NCI-H128 (cell line): Measurements from ENCODE around the gene TASL.
"Not testable (repeated sequence)": the region's sequence is repeated elsewhere in the genome, so short reads cannot be mapped to it uniquely, and the experiment has no call there.

Experiments
- DNase-seq: peaks from one replicate; lab custom pipeline; 2025; ENCODE audit not compliant: unreplicated experiment; lab: John Stamatoyannopoulos, UW

TASL gene

GRCh38 chrX:30580641-30581040 is 3.1 kb upstream of the TASL start:
- DNase-seq: no peak

- DNase-seq: no peak
These were observed 685 bp downstream of the TASL start for GRCh38 chrX:30576881-30577280.

- no peak for DNase-seq
These were observed 4.4 kb downstream of the TASL start for GRCh38 chrX:30573125-30573524.

- DNase-seq: no peak
These were observed 4.9 kb downstream of the TASL start for GRCh38 chrX:30572678-30573077.

- DNase-seq: no peak
These were observed 5.6 kb downstream of the TASL start for GRCh38 chrX:30572004-30572403.

- DNase-seq: no peak
These were observed 7.1 kb downstream of the TASL start for GRCh38 chrX:30570505-30570904.

GRCh38 chrX:30568136-30568535 is 9.4 kb downstream of the TASL start:
- no peak for DNase-seq

GRCh38 chrX:30563070-30563469 is 14.5 kb downstream of the TASL start:
- DNase-seq: not testable (repeated sequence)

GRCh38 chrX:30561191-30561590 is 16.4 kb downstream of the TASL start:
- no peak for DNase-seq

- DNase-seq: no peak
These were observed 39.3 kb downstream of the TASL start for GRCh38 chrX:30538271-30538670.

GRCh38 chrX:30533835-30534234 is 43.7 kb downstream of the TASL start:
- no peak for DNase-seq

- no peak for DNase-seq
These were observed 44.3 kb downstream of the TASL start for GRCh38 chrX:30533266-30533665.

GRCh38 chrX:30530606-30531005 is 47.0 kb downstream of the TASL start:
- DNase-seq: no peak

GRCh38 chrX:30525732-30526131 is 51.8 kb downstream of the TASL start:
- DNase-seq: no peak

- DNase-seq: no peak
These were observed 56.0 kb downstream of the TASL start for GRCh38 chrX:30521440-30522182.

- DNase-seq: no peak
These were observed 64.3 kb downstream of the TASL start for GRCh38 chrX:30513284-30513683.
